Activated naive CD4-positive, alpha-beta T cell treated with anti-CD3 and anti-CD28 coated beads, Interleukin-2, amount 50 U/mL, for 24 hours (primary cell): ENCODE data around the gene ARHGAP8.
A peak's percentile ranks its signal among the peaks of the same experiment; 100 is the strongest.
"Not testable (repeated sequence)": the region's sequence is repeated elsewhere in the genome, so short reads cannot be mapped to it uniquely, and the experiment has no call there.

Experiments used
- H3K27ac Mint-ChIP-seq: one replicate; pipeline ENCODE4 v1.8.0; 2021; ENCODE audit warnings: mild to moderate bottlenecking, mixed read lengths
- H3K27me3 Mint-ChIP-seq: one replicate; pipeline ENCODE4 v1.8.0; 2021; ENCODE audit warnings: mixed read lengths
- H3K36me3 Mint-ChIP-seq: one replicate; pipeline ENCODE4 v1.8.0; 2021; ENCODE audit warnings: mixed read lengths
- H3K4me1 Mint-ChIP-seq: one replicate; pipeline ENCODE4 v1.8.0; 2021; ENCODE audit warnings: mixed read lengths
- H3K4me3 Mint-ChIP-seq: one replicate; pipeline ENCODE4 v1.8.0; 2021; ENCODE audit warnings: mild to moderate bottlenecking, mixed read lengths
- H3K9me3 Mint-ChIP-seq: one replicate; pipeline ENCODE4 v1.8.0; 2021; ENCODE audit warnings: mixed read lengths

ARHGAP8 gene

GRCh38 chr22:44745853-44746789 lies 6.3 kb upstream of the ARHGAP8 start:
- no peaks in the 10 kb centered on the region for H3K4me1 Mint-ChIP-seq
- H3K36me3 Mint-ChIP-seq: no peaks in the 10 kb centered on the region
- H3K27me3 Mint-ChIP-seq: peaks cover 6% of the 10 kb centered on the region

GRCh38 chr22:44747784-44748127 lies 4.6 kb upstream of the ARHGAP8 start:
- H3K36me3 Mint-ChIP-seq, H3K4me3 Mint-ChIP-seq, H3K4me1 Mint-ChIP-seq, H3K27ac Mint-ChIP-seq, H3K9me3 Mint-ChIP-seq: not testable (repeated sequence)
- peaks cover 12% of the 10 kb centered on the region for H3K27me3 Mint-ChIP-seq

More at GRCh38 chr22:44745853-44746789, 6.3 kb upstream of the ARHGAP8 start:
- no peaks in the 10 kb centered on the region for H3K9me3 Mint-ChIP-seq
- H3K27ac Mint-ChIP-seq: no peak overlapping the region
- no peak overlapping the region for H3K4me3 Mint-ChIP-seq

DNA sequence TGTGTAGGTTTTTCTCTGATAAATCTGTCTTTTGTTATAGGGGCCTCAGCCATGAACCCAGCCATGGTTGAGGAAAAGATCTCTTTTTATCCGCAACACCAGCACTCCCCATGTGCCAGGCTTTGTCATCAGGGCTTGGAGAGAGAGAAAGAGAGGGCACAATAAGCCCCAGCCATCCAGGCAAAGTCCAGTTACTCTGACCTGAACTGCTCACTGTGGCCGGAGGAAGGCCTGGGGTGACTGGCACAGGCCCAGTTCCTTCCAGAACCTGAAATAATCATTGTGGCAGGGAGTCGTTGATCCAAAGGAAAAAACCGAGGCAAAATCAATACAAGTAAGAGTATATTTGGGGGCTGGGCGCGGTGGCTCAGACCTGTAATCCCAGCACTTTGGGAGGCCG lies 3.9 kb upstream of the ARHGAP8 start:
- Mint-ChIP-seq H3K27me3 (peaks cover 14% of the 10 kb centered on the region), H3K27ac (no peak overlapping the region), H3K4me3 (no peak overlapping the region), H3K4me1 (no peaks in the 10 kb centered on the region), H3K9me3 (no peaks in the 10 kb centered on the region), H3K36me3 (no peaks in the 10 kb centered on the region)

DNA sequence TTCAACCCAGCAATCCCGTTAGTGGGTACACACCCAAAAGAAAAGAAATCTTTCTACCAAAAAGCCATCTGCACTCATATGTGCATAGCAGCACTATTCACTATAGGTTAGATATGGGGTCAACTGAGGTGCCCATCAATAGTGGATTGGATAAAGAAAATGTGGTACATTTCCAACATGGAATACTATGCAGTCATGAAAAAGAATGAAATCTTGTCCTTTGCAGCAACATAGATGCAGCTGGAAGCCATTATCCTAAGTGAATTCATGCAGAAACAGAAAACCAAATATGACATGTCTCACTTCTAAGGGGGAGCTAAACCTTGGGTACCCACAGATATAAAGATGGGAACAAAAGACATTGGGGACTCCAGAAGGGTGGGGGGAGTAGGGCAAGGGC lies 1.9 kb upstream of the ARHGAP8 start:
- no peak overlapping the region for H3K4me3 Mint-ChIP-seq
- H3K27me3 Mint-ChIP-seq: peaks cover 23% of the 10 kb centered on the region
- no peak overlapping the region for H3K27ac Mint-ChIP-seq
- no peaks in the 10 kb centered on the region for H3K36me3 Mint-ChIP-seq
- H3K9me3 Mint-ChIP-seq: no peaks in the 10 kb centered on the region
- no peaks in the 10 kb centered on the region for H3K4me1 Mint-ChIP-seq

- peak overlapping the region; percentile 80 for H3K4me3 Mint-ChIP-seq
- no peaks in the 10 kb centered on the region for H3K4me1 Mint-ChIP-seq
- H3K36me3 Mint-ChIP-seq: no peaks in the 10 kb centered on the region
Observed at GRCh38 chr22:44753189-44754042, 1.0 kb downstream of the ARHGAP8 start.

GRCh38 chr22:44754998-44755397 lies 2.6 kb downstream of the ARHGAP8 start:
- Mint-ChIP-seq H3K9me3 (no peaks in the 10 kb centered on the region), H3K4me1 (no peaks in the 10 kb centered on the region), H3K27me3 (peaks cover 29% of the 10 kb centered on the region), H3K4me3 (no peak overlapping the region), H3K27ac (no peak overlapping the region), H3K36me3 (no peaks in the 10 kb centered on the region)

More at GRCh38 chr22:44753189-44754042, 1.0 kb downstream of the ARHGAP8 start:
- Mint-ChIP-seq H3K9me3 (no peaks in the 10 kb centered on the region), H3K27me3 (peaks cover 30% of the 10 kb centered on the region), H3K27ac (no peak overlapping the region)

DNA sequence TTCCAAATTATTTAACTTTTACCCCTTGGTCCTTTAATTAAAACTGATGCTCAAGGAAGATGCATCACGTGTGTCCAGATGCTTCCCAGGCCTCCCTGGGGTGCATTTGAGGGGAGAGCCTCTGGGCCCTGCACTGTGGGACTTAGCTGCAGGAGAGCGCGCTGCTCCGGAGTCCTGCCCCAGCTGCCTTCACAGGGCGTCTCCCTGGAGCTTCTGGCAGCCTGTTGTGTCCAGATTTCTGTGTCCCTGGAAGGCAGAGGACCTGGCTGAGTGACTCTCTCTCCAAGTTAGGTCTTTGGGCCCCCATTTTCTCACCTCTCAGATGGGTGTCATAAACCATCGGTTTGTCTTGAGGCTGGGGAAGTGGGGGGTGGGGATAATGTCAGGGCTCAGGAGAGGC lies 3.0 kb downstream of the ARHGAP8 start:
- Mint-ChIP-seq H3K4me3 (no peak overlapping the region), H3K4me1 (no peaks in the 10 kb centered on the region), H3K27me3 (peaks cover 28% of the 10 kb centered on the region)

DNA sequence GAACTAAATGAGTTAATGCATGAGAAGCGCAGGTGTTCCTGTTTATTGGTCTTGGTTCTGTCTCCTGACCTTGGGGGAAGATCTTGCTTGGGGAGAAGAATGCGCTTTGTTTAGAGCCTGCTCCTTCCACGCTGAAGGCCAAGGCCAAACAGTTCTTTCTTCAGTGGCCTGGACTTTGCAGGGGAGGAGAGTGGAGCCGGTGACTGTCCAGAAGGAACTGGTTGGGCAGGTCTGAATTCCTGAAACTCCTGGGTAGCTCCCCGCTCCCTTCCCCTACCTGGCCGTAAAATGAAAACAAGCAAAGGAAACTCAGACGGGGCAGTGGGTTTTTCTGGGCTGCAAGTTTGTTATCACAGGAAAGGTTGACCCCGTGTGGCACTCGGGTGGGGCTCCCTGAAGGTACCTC lies 3.6 kb downstream of the ARHGAP8 start:
- no peaks in the 10 kb centered on the region for H3K36me3 Mint-ChIP-seq
- no peak overlapping the region for H3K4me3 Mint-ChIP-seq
- H3K9me3 Mint-ChIP-seq: no peaks in the 10 kb centered on the region
- peaks cover 26% of the 10 kb centered on the region for H3K27me3 Mint-ChIP-seq
- H3K4me1 Mint-ChIP-seq: no peaks in the 10 kb centered on the region
- no peak overlapping the region for H3K27ac Mint-ChIP-seq

More for the DNA sequence above, 3.0 kb downstream of the ARHGAP8 start:
- Mint-ChIP-seq H3K36me3 (no peaks in the 10 kb centered on the region), H3K27ac (no peak overlapping the region), H3K9me3 (no peaks in the 10 kb centered on the region)

GRCh38 chr22:44758344-44758973 lies 6.1 kb downstream of the ARHGAP8 start:
- Mint-ChIP-seq H3K4me3 (no peak overlapping the region), H3K4me1 (no peaks in the 10 kb centered on the region), H3K27me3 (peaks cover 21% of the 10 kb centered on the region), H3K36me3 (peaks cover 3% of the 10 kb centered on the region), H3K9me3 (peaks cover 7% of the 10 kb centered on the region), H3K27ac (no peak overlapping the region)

GRCh38 chr22:44759001-44759400 lies 6.6 kb downstream of the ARHGAP8 start:
- Mint-ChIP-seq H3K36me3 (peaks cover 3% of the 10 kb centered on the region), H3K27ac (no peak overlapping the region), H3K4me3 (no peak overlapping the region), H3K27me3 (peaks cover 19% of the 10 kb centered on the region), H3K9me3 (peaks cover 7% of the 10 kb centered on the region), H3K4me1 (no peaks in the 10 kb centered on the region)

GRCh38 chr22:44759430-44760310 lies 7.3 kb downstream of the ARHGAP8 start:
- Mint-ChIP-seq H3K27me3 (peaks cover 16% of the 10 kb centered on the region), H3K9me3 (peaks cover 7% of the 10 kb centered on the region), H3K4me3 (no peak overlapping the region), H3K27ac (no peak overlapping the region), H3K36me3 (peaks cover 3% of the 10 kb centered on the region), H3K4me1 (no peaks in the 10 kb centered on the region)

GRCh38 chr22:44760476-44760875 lies 8.1 kb downstream of the ARHGAP8 start:
- H3K4me1 Mint-ChIP-seq: no peaks in the 10 kb centered on the region
- H3K36me3 Mint-ChIP-seq: peaks cover 3% of the 10 kb centered on the region
- H3K9me3 Mint-ChIP-seq: peaks cover 7% of the 10 kb centered on the region
- no peak overlapping the region for H3K27ac Mint-ChIP-seq
- H3K4me3 Mint-ChIP-seq: no peak overlapping the region
- peaks cover 12% of the 10 kb centered on the region for H3K27me3 Mint-ChIP-seq

DNA sequence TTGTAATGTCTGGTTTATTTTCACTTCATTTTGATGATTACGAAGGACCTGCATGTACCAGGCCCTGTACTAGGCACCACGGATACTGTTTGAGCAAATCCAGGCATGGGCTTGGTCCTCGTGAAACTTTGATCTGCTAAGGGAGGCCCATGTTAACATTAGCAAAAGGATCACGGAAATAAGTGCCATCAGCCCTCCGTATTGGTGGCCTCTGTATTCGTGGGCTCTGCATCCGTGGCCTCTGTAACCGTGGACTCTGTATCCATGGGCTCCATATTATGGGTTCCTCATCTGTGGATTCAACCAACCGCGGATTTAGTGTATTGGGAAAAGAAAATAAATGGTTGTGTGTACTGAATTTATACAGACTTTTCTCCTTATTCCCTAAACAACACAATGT lies 8.7 kb downstream of the ARHGAP8 start:
- H3K36me3 Mint-ChIP-seq: peaks cover 3% of the 10 kb centered on the region
- peaks cover 7% of the 10 kb centered on the region for H3K9me3 Mint-ChIP-seq
- H3K27ac Mint-ChIP-seq: no peak overlapping the region
- no peaks in the 10 kb centered on the region for H3K4me1 Mint-ChIP-seq
- H3K4me3 Mint-ChIP-seq: no peak overlapping the region
- peaks cover 10% of the 10 kb centered on the region for H3K27me3 Mint-ChIP-seq

- H3K27ac Mint-ChIP-seq: no peak overlapping the region
- peaks cover 3% of the 10 kb centered on the region for H3K36me3 Mint-ChIP-seq
- peaks cover 2% of the 10 kb centered on the region for H3K27me3 Mint-ChIP-seq
- H3K4me3 Mint-ChIP-seq: no peak overlapping the region
- H3K4me1 Mint-ChIP-seq: no peaks in the 10 kb centered on the region
- H3K9me3 Mint-ChIP-seq: peaks cover 7% of the 10 kb centered on the region
Observed at GRCh38 chr22:44764373-44764772, 12.0 kb downstream of the ARHGAP8 start.

DNA sequence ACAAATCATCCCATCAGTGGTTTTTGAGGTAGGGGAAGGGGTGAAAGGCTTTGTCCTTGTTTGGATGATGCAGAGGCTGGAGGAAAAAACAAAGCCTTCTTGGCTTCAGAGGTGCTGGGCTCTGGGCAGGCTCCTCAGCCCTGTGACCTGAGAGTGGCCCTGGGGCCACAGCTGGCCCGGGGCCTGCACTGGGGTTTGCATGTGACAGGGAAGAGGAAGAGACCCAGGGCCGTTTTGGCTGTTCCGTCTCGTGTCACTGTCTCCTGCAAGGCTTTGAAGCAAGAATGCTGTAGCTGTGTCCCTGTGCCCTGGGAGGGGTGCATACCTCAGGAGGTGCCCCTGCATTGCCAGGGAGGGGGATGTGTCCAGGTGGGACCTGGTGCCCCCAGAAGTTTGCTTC lies 12.6 kb downstream of the ARHGAP8 start:
- Mint-ChIP-seq H3K9me3 (peaks cover 7% of the 10 kb centered on the region), H3K27ac (no peak overlapping the region), H3K27me3 (peaks cover 2% of the 10 kb centered on the region), H3K36me3 (peaks cover 3% of the 10 kb centered on the region), H3K4me1 (no peaks in the 10 kb centered on the region), H3K4me3 (no peak overlapping the region)
